Vagina (tissue), 2 donors: ENCODE results near the gene ARGLU1.

Source experiments
- CTCF ChIP-seq, 3 experiments: fragments of 450-650 bp in 2 of 3; fragments of 200-600 bp in 1 of 3; sonication (generic) in 1 of 3; IDR thresholded peaks; one replicate each; pipeline ENCODE4 v1.5.1; 2017 to 2019; ENCODE audit warnings: antibody characterized with exemption in 3 of 3, mild to moderate bottlenecking in 2 of 3, moderate library complexity in 2 of 3
- POLR2A ChIP-seq, 2 donors: fragments of 450-650 bp; IDR thresholded peaks; one replicate each; pipeline ENCODE4 v1.6.1; 2017; ENCODE audit warnings: antibody characterized with exemption in 2 of 2, mild to moderate bottlenecking in 2 of 2, moderate library complexity in 2 of 2
- POLR2AphosphoS5 ChIP-seq, 2 donors: sonication (generic); formaldehyde crosslinking; IDR thresholded peaks; one replicate each; pipeline ENCODE4 v1.9.0; 2017; ENCODE audit warnings: antibody characterized with exemption in 2 of 2, mild to moderate bottlenecking in 2 of 2, low read depth in 1 of 2; ENCODE audit not compliant: insufficient read depth in 1 of 2

DNA sequence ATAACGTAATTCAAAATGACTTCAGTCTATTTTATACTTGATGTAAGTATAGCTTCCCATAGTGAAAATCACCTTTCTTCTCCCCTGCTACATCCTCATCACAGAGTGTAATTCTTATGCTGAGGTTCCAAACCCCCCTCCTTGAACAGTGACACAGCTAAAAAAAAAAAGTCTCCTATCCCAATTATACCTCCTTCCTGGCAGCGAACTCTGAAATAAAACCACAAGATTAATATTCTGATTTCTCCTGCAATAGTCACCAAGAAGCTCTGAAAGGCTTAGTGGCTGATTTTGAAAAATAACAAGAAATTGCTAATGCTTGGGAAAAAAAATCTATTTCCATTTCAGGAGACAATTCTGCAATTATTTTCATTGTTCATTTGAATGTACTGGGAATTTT, 68.8 kb downstream of the ARGLU1 start:
- TF ChIP-seq POLR2AphosphoS5 (IDR thresholded peaks at IDR 0.05; ENCODE audit: insufficient read depth in 1 of 2, low read depth in 1 of 2) (no peak), POLR2A (IDR thresholded peaks at IDR 0.05) (no peak), CTCF (IDR thresholded peaks at IDR 0.05) (no peak)
